Measurements from ENCODE around the gene MYH14. TPM values are rescaled to one million over a fixed set of nuclear protein-coding genes. Genes with fewer than 3 reads are reported as not detected.

MYH14 gene
- total and polyA plus RNA-seq, 2 of the 13 experiments (the other 11 are each of a cell fraction or from before 2014, with no cell fraction given) = 5.5 to 5.8 TPM

GRCh38 chr19:50258918-50259372, 55.5 kb downstream of the MYH14 start (continued):
- TF ChIP-seq FOXP4 (CRISPR knock-in tag; IDR thresholded peaks at IDR 0.05) (0 out of 2 replicates have a peak, but pooled peaks have one; percentile 4), ZNF496 (CRISPR knock-in tag; IDR thresholded peaks at IDR 0.05; ENCODE audit: insufficient replicate concordance) (no peak), AFF4 (CRISPR knock-in tag; IDR thresholded peaks at IDR 0.05) (no peak), ZNF740 (CRISPR knock-in tag; IDR thresholded peaks at IDR 0.05) (no peak), HNRNPLL (IDR thresholded peaks at IDR 0.05; ENCODE audit: low read depth, low read length, poor library complexity, severe bottlenecking) (peak; percentile 23), ONECUT2 (CRISPR knock-in tag; IDR thresholded peaks at IDR 0.05) (no peak), HMG20B (CRISPR knock-in tag; conservative IDR thresholded peaks at IDR 0.05) (no peak), NFYC (CRISPR knock-in tag; IDR thresholded peaks at IDR 0.05) (no peak), SMC3 (IDR thresholded peaks at IDR 0.05; ENCODE audit: low read length) (peak; percentile 44), DRAP1 (CRISPR knock-in tag; IDR thresholded peaks at IDR 0.05) (no peak), ZSCAN21 (CRISPR knock-in tag; IDR thresholded peaks at IDR 0.05; ENCODE audit: borderline replicate concordance) (peak; percentile 45; the same call in 1 of the 2 replicates), ZBTB25 (CRISPR knock-in tag; IDR thresholded peaks at IDR 0.05) (no peak), NKX3-1 (CRISPR knock-in tag; IDR thresholded peaks at IDR 0.05) (no peak), SRSF9 (IDR thresholded peaks at IDR 0.05; ENCODE audit: borderline replicate concordance, insufficient read depth, low read depth, low read length, poor library complexity, severe bottlenecking) (no peak), KDM5B (CRISPR knock-in tag; IDR thresholded peaks at IDR 0.05; ENCODE audit: borderline replicate concordance) (peak; percentile 27; the same call in 1 of the 2 replicates), ZNF503 (CRISPR knock-in tag; IDR thresholded peaks at IDR 0.05) (no peak), GMEB1 (CRISPR knock-in tag; IDR thresholded peaks at IDR 0.05; ENCODE audit: borderline replicate concordance) (no peak), MAFG (CRISPR knock-in tag; IDR thresholded peaks at IDR 0.05) (no peak)
